Measurements from ENCODE around the gene NEDD4L.

The NEDD4L gene

GRCh38 chr18:58364876-58365528, 321.0 kb downstream of the NEDD4L start:
- ChIA-PET CTCF (interaction anchor here (0.6 kb wide), 1 partner anchor 399 kb away, joined by 3 read pairs; no protein-coding TSS in a partner anchor), POLR2A (no interaction called here)
- H3K36me3 ChIP-seq (ENCODE audit: control insufficient read depth in 2 of 2, insufficient read depth in 1 of 2, low read length in 2 of 2): peaks cover 5 to 48% of the 10 kb centered on the region in 2 experiments
- H3K9me3 ChIP-seq (ENCODE audit: control insufficient read depth, insufficient read depth, low read depth, low read length): no peaks in the 10 kb centered on the region
- H3K27ac ChIP-seq (ENCODE audit: extremely low read depth, low read depth, low read length): no peak overlapping the region
- peaks cover 35% of the 10 kb centered on the region for H3K4me1 ChIP-seq (ENCODE audit: control insufficient read depth, insufficient read depth, low read length)
- H3K4me3 ChIP-seq (ENCODE audit: low read depth, low read length): no peak overlapping the region
- TF ChIP-seq ZNF280D (tag by site-specific recombination; IDR thresholded peaks at IDR 0.05) (no peak), ZNF10 (tag by site-specific recombination; IDR thresholded peaks at IDR 0.05) (no peak), YY1 (tag by site-specific recombination; IDR thresholded peaks at IDR 0.05) (no peak), ELK4 (IDR thresholded peaks at IDR 0.05; ENCODE audit: borderline replicate concordance, low read depth, low read length) (no peak), OVOL3 (tag by site-specific recombination; IDR thresholded peaks at IDR 0.05) (no peak), ZNF629 (tag by site-specific recombination; IDR thresholded peaks at IDR 0.05) (no peak), ZBTB17 (tag by site-specific recombination; IDR thresholded peaks at IDR 0.05) (no peak), ZNF521 (tag by site-specific recombination; IDR thresholded peaks at IDR 0.05) (no peak), ZNF514 (tag by site-specific recombination; IDR thresholded peaks at IDR 0.05) (no peak), BCL6B (tag by site-specific recombination; IDR thresholded peaks at IDR 0.05) (no peak), EGR2 (tag by site-specific recombination; IDR thresholded peaks at IDR 0.05; ENCODE audit: low read depth) (no peak), ZNF366 (tag by site-specific recombination; conservative IDR thresholded peaks at IDR 0.05) (no peak), ZNF324 (tag by site-specific recombination; IDR thresholded peaks at IDR 0.05) (no peak)
- TF ChIP-seq, protein P1, sequence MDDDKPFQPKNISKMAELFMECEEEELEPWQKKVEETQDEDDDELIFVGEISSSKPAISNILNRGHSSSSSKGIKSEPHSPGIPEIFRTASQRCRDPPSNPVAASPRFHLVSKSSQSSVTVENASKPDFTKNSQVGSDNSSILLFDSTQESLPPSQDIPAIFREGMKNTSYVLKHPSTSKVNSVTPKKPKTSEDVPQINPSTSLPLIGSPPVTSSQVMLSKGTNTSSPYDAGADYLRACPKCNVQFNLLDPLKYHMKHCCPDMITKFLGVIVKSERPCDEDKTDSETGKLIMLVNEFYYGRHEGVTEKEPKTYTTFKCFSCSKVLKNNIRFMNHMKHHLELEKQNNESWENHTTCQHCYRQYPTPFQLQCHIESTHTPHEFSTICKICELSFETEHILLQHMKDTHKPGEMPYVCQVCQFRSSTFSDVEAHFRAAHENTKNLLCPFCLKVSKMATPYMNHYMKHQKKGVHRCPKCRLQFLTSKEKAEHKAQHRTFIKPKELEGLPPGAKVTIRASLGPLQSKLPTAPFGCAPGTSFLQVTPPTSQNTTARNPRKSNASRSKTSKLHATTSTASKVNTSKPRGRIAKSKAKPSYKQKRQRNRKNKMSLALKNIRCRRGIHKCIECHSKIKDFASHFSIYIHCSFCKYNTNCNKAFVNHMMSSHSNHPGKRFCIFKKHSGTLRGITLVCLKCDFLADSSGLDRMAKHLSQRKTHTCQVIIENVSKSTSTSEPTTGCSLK (tag by site-specific recombination; IDR thresholded peaks at IDR 0.05): no peak
- TF ChIP-seq, protein P2, sequence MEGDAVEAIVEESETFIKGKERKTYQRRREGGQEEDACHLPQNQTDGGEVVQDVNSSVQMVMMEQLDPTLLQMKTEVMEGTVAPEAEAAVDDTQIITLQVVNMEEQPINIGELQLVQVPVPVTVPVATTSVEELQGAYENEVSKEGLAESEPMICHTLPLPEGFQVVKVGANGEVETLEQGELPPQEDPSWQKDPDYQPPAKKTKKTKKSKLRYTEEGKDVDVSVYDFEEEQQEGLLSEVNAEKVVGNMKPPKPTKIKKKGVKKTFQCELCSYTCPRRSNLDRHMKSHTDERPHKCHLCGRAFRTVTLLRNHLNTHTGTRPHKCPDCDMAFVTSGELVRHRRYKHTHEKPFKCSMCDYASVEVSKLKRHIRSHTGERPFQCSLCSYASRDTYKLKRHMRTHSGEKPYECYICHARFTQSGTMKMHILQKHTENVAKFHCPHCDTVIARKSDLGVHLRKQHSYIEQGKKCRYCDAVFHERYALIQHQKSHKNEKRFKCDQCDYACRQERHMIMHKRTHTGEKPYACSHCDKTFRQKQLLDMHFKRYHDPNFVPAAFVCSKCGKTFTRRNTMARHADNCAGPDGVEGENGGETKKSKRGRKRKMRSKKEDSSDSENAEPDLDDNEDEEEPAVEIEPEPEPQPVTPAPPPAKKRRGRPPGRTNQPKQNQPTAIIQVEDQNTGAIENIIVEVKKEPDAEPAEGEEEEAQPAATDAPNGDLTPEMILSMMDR (tag by site-specific recombination; IDR thresholded peaks at IDR 0.05): no peak
- TF ChIP-seq, protein P3, sequence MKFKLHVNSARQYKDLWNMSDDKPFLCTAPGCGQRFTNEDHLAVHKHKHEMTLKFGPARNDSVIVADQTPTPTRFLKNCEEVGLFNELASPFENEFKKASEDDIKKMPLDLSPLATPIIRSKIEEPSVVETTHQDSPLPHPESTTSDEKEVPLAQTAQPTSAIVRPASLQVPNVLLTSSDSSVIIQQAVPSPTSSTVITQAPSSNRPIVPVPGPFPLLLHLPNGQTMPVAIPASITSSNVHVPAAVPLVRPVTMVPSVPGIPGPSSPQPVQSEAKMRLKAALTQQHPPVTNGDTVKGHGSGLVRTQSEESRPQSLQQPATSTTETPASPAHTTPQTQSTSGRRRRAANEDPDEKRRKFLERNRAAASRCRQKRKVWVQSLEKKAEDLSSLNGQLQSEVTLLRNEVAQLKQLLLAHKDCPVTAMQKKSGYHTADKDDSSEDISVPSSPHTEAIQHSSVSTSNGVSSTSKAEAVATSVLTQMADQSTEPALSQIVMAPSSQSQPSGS (tag by site-specific recombination; IDR thresholded peaks at IDR 0.05; ENCODE audit: low read depth): no peak
